Coronary artery (tissue), 2 donors: Measurements from ENCODE around the gene RBM38.
A peak's percentile ranks its signal among the peaks of the same experiment; 100 is the strongest.

Source experiments
- DNase-seq: peaks from one replicate; pipeline ENCODE4 v3.0.0-alpha.2; 2017; ENCODE audit warnings: low spot score
- H3K27ac ChIP-seq, 2 donors: fragments of 200-600 bp; sonication (generic); one replicate each; pipeline ENCODE4 v1.5.1; 2016 to 2019
- H3K4me3 ChIP-seq: fragments of 200-600 bp; sonication (generic); 2 replicates; pipeline ENCODE4 v1.5.1; 2016; ENCODE audit warnings: mild to moderate bottlenecking, moderate library complexity
- CTCF ChIP-seq: fragments of 200-600 bp; sonication (generic); IDR thresholded peaks from one replicate; pipeline ENCODE4 v1.5.1; 2019; ENCODE audit warnings: antibody characterized with exemption

The RBM38 gene

GRCh38 chr20:57400231-57400701, 9.1 kb downstream of the RBM38 start:
- TF ChIP-seq CTCF, result no peak
- Histone ChIP-seq H3K4me3 (no peak overlapping the region), H3K27ac (peak overlapping the region in 1 of 2 donors; percentile 3)
- DNase-seq, result no peak

DNA sequence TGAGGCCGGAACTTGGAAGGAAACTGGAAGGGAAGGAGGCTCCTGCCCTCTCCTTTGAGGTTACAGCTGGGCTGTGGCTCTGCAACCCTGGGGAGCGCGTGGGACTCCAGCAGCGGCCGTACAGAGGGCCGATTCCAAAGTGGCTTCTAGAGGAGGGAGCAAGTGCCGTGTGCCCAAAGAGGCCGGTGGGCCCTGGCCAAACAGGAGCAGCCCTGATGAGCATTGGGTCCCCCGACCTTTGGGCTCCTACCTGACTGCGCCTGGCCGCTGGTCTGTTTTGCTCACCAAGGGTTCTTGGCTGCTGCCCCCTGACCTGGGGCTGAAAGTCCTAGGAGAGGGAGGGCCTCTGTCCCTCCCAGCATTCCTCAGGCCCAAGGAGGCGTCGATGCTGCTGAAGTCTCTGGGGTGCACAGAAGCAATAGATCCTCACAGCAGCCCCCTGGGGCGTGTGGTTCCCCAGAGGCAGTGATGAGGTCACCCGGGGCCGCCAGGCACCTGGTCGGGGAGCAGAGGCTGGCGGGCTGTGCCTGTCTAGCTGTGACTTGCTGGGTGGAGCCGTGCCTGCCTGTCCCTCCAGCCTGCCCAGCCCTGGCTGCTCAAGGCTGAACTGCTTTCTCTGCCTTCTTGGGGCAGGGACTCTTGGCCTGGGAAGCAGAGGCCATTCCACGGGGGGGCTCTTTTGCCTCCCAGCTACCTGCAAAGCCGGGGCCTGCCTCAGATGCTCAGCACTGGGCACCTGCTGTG, 9.8 kb downstream of the RBM38 start:
- no peak overlapping the region for H3K4me3 ChIP-seq
- no peak for TF ChIP-seq CTCF
- H3K27ac ChIP-seq, result no peak overlapping the region
- DNase-seq, result no peak

- no peak for TF ChIP-seq CTCF
- no peak overlapping the region for H3K27ac ChIP-seq
- no peak for DNase-seq
- H3K4me3 ChIP-seq, result no peak overlapping the region
Observed at GRCh38 chr20:57401565-57401918, 10.3 kb downstream of the RBM38 start.

GRCh38 chr20:57402206-57403125, 11.3 kb downstream of the RBM38 start:
- Histone ChIP-seq H3K4me3 (no peak overlapping the region), H3K27ac (no peak overlapping the region)
- no peak for DNase-seq
- TF ChIP-seq CTCF, result no peak

- no peak for DNase-seq
- Histone ChIP-seq H3K27ac (no peak overlapping the region), H3K4me3 (no peak overlapping the region)
- no peak for TF ChIP-seq CTCF
Observed at GRCh38 chr20:57403216-57403615, 12.0 kb downstream of the RBM38 start.

DNA sequence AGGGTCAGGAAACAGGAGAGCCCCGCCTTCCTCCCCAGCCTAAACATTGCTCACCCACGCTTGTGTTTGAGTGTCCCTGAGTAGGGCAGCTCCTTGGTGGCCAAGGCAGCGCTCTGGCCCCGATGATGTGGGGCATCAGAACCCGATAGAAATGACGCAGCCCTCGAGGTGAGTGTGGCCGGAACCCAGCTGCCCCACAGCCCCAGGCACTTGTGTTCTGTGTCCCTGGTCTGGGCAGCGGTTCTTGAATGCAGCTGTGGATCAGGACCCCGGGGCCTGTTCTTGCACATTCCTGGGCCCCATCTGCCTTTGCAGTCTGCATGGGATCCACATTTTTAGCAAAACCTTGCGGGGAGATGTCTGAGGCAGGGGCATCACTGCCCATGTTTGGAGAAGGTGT, 12.8 kb downstream of the RBM38 start:
- TF ChIP-seq CTCF, result no peak
- Histone ChIP-seq H3K4me3 (no peak overlapping the region), H3K27ac (no peak overlapping the region)
- DNase-seq, result no peak
